PC-3 (cell line): Measurements from ENCODE around the gene TFRC.

Source experiments
- EZH2phosphoT487 ChIP-seq: fragments of 300-600 bp; sonication (generic); IDR thresholded peaks from 2 replicates; pipeline ENCODE4 v1.6.1; 2018; ENCODE audit warnings: mild to moderate bottlenecking, antibody characterized with exemption, low read length, borderline replicate concordance
- TF ChIP-seq, protein P1 (sequence below): fragments of 300-600 bp; sonication (generic); conservative IDR thresholded peaks from 2 replicates; pipeline ENCODE4 v1.5.1; 2017; ENCODE audit warnings: antibody characterized with exemption, low read depth, mild to moderate bottlenecking, low read length

DNA sequence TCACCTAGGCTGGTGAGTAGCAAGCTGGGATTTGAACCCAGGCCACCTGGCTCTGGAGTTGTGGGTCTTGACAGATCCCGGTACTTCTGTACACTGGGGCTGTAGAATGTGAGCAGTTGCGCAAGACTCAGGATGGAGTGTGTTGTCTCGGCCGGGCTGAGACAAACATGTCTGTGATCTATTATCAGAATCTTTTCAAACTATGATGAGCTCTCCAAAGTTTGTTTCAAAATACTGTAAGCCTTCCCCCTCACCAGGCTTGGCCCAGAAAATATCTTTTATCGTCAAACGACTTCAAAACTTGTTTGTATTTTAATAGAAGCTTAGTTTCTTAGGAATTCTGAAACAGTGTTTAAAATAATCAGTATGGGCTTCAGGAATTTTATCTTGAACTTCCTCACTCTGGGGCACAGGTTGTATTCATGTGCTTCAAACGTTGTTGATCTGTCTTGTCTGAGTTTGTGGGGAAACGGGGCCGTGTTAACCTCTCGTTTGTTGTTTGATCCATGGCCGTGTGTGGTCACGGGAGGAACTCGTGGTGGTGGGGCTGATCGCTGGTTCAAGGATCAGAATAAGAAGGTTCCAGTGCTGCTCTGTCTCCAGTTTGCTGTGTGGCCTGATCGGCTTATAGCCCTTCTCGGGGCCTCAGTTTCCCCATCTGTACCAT lies 40.3 kb upstream of the TFRC start:
- TF ChIP-seq, protein P1, sequence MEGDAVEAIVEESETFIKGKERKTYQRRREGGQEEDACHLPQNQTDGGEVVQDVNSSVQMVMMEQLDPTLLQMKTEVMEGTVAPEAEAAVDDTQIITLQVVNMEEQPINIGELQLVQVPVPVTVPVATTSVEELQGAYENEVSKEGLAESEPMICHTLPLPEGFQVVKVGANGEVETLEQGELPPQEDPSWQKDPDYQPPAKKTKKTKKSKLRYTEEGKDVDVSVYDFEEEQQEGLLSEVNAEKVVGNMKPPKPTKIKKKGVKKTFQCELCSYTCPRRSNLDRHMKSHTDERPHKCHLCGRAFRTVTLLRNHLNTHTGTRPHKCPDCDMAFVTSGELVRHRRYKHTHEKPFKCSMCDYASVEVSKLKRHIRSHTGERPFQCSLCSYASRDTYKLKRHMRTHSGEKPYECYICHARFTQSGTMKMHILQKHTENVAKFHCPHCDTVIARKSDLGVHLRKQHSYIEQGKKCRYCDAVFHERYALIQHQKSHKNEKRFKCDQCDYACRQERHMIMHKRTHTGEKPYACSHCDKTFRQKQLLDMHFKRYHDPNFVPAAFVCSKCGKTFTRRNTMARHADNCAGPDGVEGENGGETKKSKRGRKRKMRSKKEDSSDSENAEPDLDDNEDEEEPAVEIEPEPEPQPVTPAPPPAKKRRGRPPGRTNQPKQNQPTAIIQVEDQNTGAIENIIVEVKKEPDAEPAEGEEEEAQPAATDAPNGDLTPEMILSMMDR: no peak
- TF ChIP-seq EZH2phosphoT487: no peak
